Stimulated activated CD8-positive, alpha-beta memory T cell treated with anti-CD3 and anti-CD28 coated beads, Interleukin-15, amount 100 ng/mL, for 24 hours (primary cell): ENCODE measurements around the gene AAR2.

Experiments
- DNase-seq: peaks from one replicate; pipeline ENCODE4 v3.0.0-alpha.2; 2020; ENCODE audit warnings: low read depth

AAR2 gene

DNA sequence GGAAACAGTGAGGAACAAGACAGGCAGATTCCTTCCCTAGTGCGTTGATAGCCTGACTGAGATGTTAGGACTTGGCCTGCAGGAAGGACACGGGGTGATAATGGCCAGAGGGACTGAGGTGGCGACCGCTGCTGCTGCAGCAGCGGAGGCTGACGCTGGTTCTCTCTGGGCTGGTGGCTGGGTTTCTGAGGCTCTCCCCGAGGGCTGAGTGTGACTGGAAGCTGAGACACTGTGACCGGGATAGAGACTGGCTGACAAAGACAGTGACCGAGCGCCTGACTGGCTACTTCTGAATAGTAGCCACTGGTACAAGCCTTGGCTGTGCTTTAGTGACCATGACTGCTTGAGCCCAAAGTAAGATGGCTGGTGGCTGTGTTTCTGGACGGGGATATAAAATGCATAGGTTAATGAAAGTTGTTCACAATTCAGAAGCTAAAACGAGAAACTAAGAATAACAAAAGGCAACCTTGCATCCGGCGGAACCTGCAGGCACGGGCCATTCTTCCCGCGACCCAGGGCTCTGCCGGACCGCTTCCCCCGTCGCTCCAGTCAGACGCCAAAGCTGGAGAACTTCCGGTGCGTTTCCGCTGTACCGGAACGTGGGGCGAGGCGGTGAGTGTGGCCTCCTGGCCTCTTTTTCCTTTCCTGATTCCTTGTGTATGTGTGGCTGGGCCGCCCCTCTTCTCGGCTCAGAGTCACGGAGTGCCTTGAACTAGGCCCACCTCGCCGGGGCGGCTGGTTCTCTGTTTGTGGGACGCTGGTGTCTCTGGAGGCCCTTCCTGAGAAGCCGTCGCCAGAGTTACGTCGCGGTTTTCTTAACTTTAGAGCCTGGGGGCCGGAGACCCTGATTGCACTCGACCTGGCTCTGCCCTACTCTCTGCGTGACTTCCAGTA is at the start of gene AAR2:
TSS of gene AAR2 (plus strand) at position 587 of the 894 bp plus-strand sequence. CDS start 3,391 bp downstream, outside the sequence.
- DNase-seq: peak; percentile 49

GRCh38 chr20:36193977-36194712 is 42.1 kb upstream of the AAR2 start:
- no peak for DNase-seq

DNA sequence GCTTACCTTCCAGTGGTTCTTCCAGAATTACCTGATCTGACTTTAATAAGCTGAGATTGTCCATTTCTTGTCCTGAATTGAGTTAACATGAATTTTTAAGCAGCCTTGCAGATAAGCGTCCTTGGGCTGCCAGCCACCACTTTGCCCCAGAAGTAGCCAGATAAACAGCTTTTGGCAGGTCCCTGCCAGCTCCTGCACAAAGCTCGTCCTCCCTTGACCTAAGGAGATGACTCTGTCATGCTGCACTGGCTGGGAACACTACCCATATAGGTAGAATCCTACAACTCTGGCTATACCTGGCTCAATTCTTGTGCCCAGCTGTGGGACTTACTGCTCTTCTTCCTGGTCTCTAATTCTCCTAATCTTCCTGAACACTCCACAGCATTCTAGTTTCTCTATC is 39.6 kb upstream of the AAR2 start:
- DNase-seq: no peak

- no peak for DNase-seq
Measured at GRCh38 chr20:36197271-36197670, 39.0 kb upstream of the AAR2 start.

GRCh38 chr20:36199345-36200257 is 36.7 kb upstream of the AAR2 start:
- DNase-seq: peak; percentile 61

GRCh38 chr20:36200451-36200850 is 35.8 kb upstream of the AAR2 start:
- no peak for DNase-seq

- no peak for DNase-seq
Measured at GRCh38 chr20:36201198-36201597, 35.1 kb upstream of the AAR2 start.

GRCh38 chr20:36202891-36203338 is 33.4 kb upstream of the AAR2 start:
- peak; percentile 63 for DNase-seq

DNA sequence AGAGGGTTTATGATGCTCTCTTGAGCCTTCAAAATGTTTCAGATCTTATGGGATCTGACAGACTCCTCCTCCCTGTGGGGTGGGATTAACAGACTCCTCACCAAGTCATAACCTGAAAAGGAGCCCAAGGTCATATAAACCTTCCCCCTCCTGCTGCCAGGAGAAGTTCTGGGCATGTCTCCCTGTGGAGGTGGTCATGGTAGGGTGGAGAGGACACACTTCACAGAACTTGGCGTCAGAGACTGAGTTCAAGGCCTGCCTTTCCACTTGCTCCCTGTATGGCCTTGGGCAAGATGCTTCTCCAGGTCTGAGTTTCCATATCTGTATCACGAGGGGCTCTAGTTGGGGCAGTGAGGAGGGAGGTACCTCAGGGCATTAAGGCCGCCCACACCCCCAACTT is 32.4 kb upstream of the AAR2 start:
- no peak for DNase-seq

DNA sequence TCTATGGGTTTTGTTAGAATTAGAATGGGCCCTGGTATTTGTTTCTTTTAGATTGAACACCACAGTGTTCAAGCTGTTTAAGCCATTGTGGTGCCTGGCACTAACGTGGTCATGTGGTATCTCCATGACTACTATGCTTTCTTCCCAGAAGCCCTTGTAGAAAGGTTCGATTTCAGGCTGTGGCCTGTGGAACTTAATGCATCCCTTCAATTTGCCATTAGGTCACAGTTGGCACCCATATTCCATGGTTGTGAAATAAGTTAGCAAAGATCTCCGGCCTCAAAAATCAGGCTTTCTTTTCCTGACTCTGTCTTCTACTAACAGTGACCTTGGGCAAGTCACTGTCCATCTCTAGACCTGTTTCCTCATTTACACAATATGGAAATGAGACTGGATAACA is 31.3 kb upstream of the AAR2 start:
- DNase-seq: no peak

- DNase-seq: no peak
Measured at GRCh38 chr20:36206068-36206467, 30.2 kb upstream of the AAR2 start.

- DNase-seq: no peak
Measured at GRCh38 chr20:36206641-36207040, 29.6 kb upstream of the AAR2 start.

- no peak for DNase-seq
Measured at GRCh38 chr20:36207602-36208001, 28.7 kb upstream of the AAR2 start.

DNA sequence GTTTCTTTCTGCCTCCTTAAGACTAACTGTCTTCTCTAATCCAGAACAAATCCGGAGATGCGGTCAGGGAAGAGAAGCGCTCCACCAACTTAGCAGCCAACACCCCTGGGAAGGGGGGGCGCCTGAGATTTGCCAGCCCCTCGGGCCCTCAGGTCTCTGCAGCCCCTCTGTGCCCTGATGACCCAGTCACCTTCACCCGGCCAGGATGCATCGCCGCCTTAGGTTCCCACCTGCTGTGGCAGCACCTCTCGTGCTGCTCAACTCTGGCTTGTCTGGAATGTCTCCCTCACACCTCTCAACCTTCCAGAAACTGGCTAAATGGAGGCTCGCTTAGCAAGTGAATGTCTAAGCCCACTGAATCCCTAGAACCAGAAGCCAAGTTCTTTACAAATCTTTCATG is 28.0 kb upstream of the AAR2 start:
- no peak for DNase-seq

- no peak for DNase-seq
Measured at GRCh38 chr20:36210436-36211021, 25.7 kb upstream of the AAR2 start.

GRCh38 chr20:36213362-36213761 is 22.9 kb upstream of the AAR2 start:
- no peak for DNase-seq

DNA sequence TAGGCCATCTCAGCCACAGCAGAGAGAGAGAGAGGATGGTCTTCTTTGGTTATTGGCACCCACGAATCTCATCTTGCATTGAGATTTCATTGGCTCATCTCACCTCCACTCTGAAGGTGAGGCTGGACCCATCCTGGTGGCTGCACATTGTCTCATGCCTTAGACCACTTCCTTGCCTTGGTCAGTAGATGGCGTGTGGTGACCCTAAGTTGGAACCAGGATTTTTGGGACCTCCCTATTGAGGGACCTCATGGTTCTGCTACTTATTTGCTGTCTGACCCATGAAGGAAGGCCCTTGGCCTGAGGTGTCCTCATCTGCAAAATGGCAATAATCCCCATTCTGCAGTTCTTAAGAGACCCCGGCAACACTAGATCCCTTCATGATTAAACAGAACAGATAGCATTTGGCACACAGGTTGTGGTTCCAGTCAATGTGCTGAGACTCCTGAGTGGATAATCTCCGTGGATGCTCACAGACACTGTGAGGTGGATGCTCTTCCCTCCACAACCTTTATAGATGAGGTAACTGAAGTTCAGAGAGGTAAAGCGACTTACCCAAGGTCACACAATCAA is 21.5 kb upstream of the AAR2 start:
- no peak for DNase-seq

DNA sequence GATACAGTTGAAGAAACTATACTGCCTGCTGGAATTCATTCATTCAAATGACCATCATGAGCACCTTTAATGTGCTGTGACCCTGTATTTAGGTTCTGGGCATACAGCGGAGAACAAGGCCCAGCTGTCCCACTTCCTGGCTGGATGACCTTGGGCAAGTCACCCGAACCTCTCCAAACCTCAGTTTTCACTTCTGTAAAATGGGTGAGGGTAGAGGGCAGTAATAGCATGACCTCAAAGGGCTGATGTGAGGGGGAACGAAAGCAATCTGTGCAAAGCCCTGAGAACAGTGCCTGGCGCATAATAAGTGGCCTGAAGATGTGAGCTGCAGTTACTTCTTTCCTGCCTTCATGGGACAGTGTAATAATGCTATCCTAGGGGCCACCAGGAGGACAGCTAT is 20.5 kb upstream of the AAR2 start:
- no peak for DNase-seq

DNA sequence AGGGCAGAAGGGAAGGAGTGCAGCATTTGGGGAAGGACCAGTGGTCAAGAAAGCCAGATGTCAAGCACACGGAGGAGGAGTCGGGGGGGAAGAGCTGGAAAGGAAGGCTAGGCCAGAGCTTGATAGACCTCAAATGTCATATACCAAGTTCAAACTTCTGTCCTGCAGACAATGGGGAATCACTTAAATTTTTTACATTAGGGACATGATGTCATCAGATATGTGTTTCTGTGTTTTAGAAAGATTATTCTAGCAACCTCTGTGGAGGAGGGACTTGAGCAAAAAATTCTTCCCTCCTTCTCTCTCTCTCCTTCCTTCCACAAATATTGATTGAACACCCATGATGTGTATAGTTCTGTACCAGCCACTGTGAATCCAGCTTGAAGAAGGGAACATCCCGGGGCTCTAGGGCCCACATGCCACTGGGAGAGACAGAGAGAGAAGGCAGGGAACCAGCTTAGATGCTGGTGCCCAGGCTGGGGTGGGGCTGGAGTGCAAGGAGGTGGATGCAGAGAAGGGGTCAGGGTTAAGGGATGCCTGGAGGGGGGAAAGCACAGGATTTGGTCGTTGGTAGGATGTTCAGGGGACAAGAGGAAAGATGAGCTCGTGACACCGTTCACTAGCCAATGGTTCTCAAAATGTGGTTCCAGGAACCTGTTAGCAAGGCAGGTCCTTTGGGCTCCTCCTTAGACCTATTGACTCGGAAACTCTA is 19.8 kb upstream of the AAR2 start:
- no peak for DNase-seq

DNA sequence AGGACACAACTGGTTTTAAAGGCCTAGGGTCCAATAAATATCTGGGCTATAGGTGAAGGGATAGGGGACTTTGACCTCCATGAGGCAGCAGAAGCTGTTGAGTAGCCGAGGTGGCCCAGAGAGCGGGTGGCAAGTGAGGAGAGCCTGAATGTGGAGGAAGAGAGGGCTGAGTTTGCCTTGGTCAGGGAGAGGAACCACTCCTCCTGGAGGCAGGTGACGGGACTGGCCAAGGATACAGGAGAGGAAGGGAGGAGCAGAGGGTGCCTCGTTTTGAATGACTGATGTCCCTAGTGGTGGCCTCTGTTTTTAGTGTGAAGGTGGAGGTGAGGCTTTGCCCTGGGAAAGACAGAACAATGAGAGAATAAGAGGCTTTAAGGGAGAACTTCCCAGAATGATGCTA is 19.1 kb upstream of the AAR2 start:
- no peak for DNase-seq
